ENCODE data around the gene CACNA2D3.

CACNA2D3 gene

DNA sequence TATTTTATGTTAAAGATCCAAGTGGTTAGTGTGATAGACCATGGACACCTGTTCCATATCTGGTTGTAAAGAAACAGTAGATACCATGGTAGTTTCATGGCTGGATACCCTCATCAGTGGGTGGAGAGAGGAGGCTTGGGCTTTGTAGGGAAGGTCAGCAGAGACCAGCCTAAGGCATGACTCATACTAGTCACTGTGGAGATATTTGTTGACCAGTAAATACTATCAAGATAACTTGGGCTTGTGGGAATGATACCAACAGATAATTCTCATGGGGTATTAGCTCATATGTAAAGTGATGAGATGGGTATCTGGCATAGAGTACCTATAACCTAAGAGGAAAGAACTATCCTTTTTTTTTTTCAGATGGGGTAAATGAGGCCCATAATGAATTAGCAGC, 354.5 kb downstream of the CACNA2D3 start:
- H3K4ac ChIP-seq (ENCODE audit: low read length), result no peak overlapping the region
- no peaks in the 10 kb centered on the region for H3K36me3 ChIP-seq (replicated peaks in 1 of 2; ENCODE audit: control insufficient read depth in 2 of 2, insufficient read depth in 2 of 2, low read length in 2 of 2)
- no peak overlapping the region for H2BK5ac ChIP-seq (ENCODE audit: low read length)
- no peak overlapping the region for H4K8ac ChIP-seq (ENCODE audit: low read depth, low read length)
- H2BK15ac ChIP-seq (ENCODE audit: low read length), result no peak overlapping the region
- H3K27ac ChIP-seq (replicated peaks; ENCODE audit: low read length), result no peak overlapping the region
- no peak overlapping the region for H3K9ac ChIP-seq (ENCODE audit: low read depth, low read length, poor library complexity)
- H2BK12ac ChIP-seq (ENCODE audit: low read length), result no peak overlapping the region
- H3K79me1 ChIP-seq (ENCODE audit: low read depth, low read length), result no peaks in the 10 kb centered on the region
- no peak overlapping the region for H2BK120ac ChIP-seq (ENCODE audit: low read depth, low read length)
- no peak overlapping the region for H2AFZ ChIP-seq (ENCODE audit: low read length)
- H3K4me1 ChIP-seq (ENCODE audit: control insufficient read depth in 2 of 2, insufficient read depth in 1 of 2, low read depth in 1 of 2, low read length in 2 of 2), result no peaks in the 10 kb centered on the region
- H4K91ac ChIP-seq (ENCODE audit: low read depth, low read length, poor library complexity), result no peak overlapping the region
- H3K23ac ChIP-seq (ENCODE audit: low read depth, low read length, poor library complexity), result no peak overlapping the region
- H3K4me3 ChIP-seq (ENCODE audit: low read length in 2 of 2), result no peak overlapping the region
- H2AK5ac ChIP-seq (ENCODE audit: low read depth, low read length), result no peak overlapping the region
- no peak overlapping the region for H3K18ac ChIP-seq (ENCODE audit: low read length)
- no peaks in the 10 kb centered on the region for H3K9me3 ChIP-seq (replicated peaks in 1 of 2; ENCODE audit: control insufficient read depth in 2 of 2, insufficient read depth in 1 of 2, low read depth in 1 of 2, low read length in 2 of 2)
- peaks cover 0 to 2% (median 0%) of the 10 kb centered on the region in 3 experiments for H3K27me3 ChIP-seq (ENCODE audit: control insufficient read depth in 3 of 3, insufficient read depth in 3 of 3, low read depth in 1 of 3, low read length in 3 of 3)
- no peak overlapping the region for H3K14ac ChIP-seq (ENCODE audit: low read length)
- no peak for DNase-seq (ENCODE audit: low spot score)
- H3K4me2 ChIP-seq (ENCODE audit: insufficient read depth, low read length, poor library complexity, severe bottlenecking), result no peak overlapping the region

DNA sequence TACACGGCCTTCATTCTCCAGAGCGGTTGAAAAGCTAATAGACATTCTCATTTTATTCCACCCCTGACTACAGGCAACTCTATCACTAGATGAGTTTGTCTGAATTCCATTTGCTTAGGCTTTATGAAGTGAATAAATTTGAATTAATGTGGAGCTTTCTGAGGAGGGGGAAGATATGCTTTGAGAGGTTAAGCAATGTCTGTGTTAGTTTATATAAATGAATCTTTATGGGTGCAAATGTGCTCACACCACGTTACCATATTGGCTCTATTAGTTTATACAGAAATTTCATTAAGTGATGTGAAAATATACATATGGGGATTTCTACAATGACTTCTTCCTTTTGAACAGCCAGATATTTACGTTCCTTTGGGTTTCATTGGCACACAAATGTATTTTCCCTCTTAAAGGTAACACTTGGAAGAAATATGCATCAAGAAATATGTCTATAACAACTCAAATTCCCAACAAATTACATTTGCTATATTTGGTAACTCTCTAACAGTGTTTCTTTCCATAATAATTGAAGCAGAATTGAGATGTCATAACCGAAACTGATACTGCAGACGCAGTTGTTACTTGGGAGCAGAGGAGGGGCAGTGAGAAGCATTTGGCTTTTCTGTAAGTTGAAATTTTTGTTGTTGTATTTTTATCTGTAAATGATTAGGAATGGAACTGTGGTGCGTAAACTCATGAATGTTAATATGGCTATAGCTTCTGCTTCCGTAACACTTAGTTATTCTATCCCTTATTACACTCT, 359.4 kb downstream of the CACNA2D3 start:
- Histone ChIP-seq H3K18ac (ENCODE audit: low read length) (no peak overlapping the region), H3K79me1 (ENCODE audit: low read depth, low read length) (no peaks in the 10 kb centered on the region), H3K14ac (ENCODE audit: low read length) (no peak overlapping the region), H3K27me3 (ENCODE audit: control insufficient read depth in 3 of 3, insufficient read depth in 3 of 3, low read depth in 1 of 3, low read length in 3 of 3) (no peaks in the 10 kb centered on the region), H3K4ac (ENCODE audit: low read length) (no peak overlapping the region), H2BK15ac (ENCODE audit: low read length) (no peak overlapping the region), H3K27ac (replicated peaks; ENCODE audit: low read length) (no peak overlapping the region), H2BK120ac (ENCODE audit: low read depth, low read length) (no peak overlapping the region), H3K4me2 (ENCODE audit: insufficient read depth, low read length, poor library complexity, severe bottlenecking) (no peak overlapping the region), H3K23ac (ENCODE audit: low read depth, low read length, poor library complexity) (no peak overlapping the region), H3K36me3 (replicated peaks in 1 of 2; ENCODE audit: control insufficient read depth in 2 of 2, insufficient read depth in 2 of 2, low read length in 2 of 2) (no peaks in the 10 kb centered on the region), H4K8ac (ENCODE audit: low read depth, low read length) (no peak overlapping the region), H3K4me1 (ENCODE audit: control insufficient read depth in 2 of 2, insufficient read depth in 1 of 2, low read depth in 1 of 2, low read length in 2 of 2) (peaks cover 0 to 5% of the 10 kb centered on the region in 2 donors), H2AFZ (ENCODE audit: low read length) (no peak overlapping the region), H2AK5ac (ENCODE audit: low read depth, low read length) (no peak overlapping the region), H4K91ac (ENCODE audit: low read depth, low read length, poor library complexity) (no peak overlapping the region), H2BK5ac (ENCODE audit: low read length) (no peak overlapping the region), H3K9ac (ENCODE audit: low read depth, low read length, poor library complexity) (no peak overlapping the region), H3K9me3 (replicated peaks in 1 of 2; ENCODE audit: control insufficient read depth in 2 of 2, insufficient read depth in 1 of 2, low read depth in 1 of 2, low read length in 2 of 2) (no peaks in the 10 kb centered on the region), H3K4me3 (ENCODE audit: low read length in 2 of 2) (no peak overlapping the region), H2BK12ac (ENCODE audit: low read length) (no peak overlapping the region)
- no CpG with 5 or more reads among the region's 8 CpGs for WGBS, 2 donors (ENCODE audit: extremely low coverage in 2 of 2, insufficient read length in 2 of 2, insufficient replicate concordance in 1 of 2)
- DNase-seq (ENCODE audit: low spot score), result no peak

DNA sequence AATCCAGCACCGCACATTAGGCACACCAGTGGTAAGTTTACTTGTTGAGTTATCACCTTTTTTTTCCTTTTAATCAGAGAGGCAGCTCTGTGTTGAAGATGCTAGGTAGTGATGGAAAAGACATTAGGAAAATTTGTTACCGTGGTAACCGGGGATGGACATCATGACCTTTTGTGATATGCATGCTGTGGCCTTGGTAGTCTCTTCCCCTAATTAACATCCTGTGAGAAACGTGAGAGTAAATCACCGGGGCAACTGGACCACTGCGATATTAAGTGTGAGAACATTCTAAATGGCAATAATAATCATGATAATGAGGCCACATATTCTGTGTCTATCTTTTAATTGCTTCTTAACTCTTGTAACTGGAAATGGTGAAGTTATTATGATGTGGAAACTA, 362.0 kb downstream of the CACNA2D3 start:
- H2AFZ ChIP-seq (ENCODE audit: low read length), result no peak overlapping the region
- no peak overlapping the region for H3K4me2 ChIP-seq (ENCODE audit: insufficient read depth, low read length, poor library complexity, severe bottlenecking)
- H3K18ac ChIP-seq (ENCODE audit: low read length), result no peak overlapping the region
- H3K27ac ChIP-seq (replicated peaks; ENCODE audit: low read length), result no peak overlapping the region
- no CpG with 5 or more reads among the region's 6 CpGs for WGBS, 2 donors (ENCODE audit: extremely low coverage in 2 of 2, insufficient read length in 2 of 2, insufficient replicate concordance in 1 of 2)
- no peaks in the 10 kb centered on the region for H3K79me1 ChIP-seq (ENCODE audit: low read depth, low read length)
- no peak overlapping the region for H3K14ac ChIP-seq (ENCODE audit: low read length)
- H3K4me3 ChIP-seq (ENCODE audit: low read length in 2 of 2), result no peak overlapping the region
- H3K9ac ChIP-seq (ENCODE audit: low read depth, low read length, poor library complexity), result no peak overlapping the region
- no peak overlapping the region for H4K91ac ChIP-seq (ENCODE audit: low read depth, low read length, poor library complexity)
- H2BK120ac ChIP-seq (ENCODE audit: low read depth, low read length), result no peak overlapping the region
- DNase-seq (ENCODE audit: low spot score), result no peak
- H2BK15ac ChIP-seq (ENCODE audit: low read length), result no peak overlapping the region
- H4K8ac ChIP-seq (ENCODE audit: low read depth, low read length), result no peak overlapping the region
- no peak overlapping the region for H2AK5ac ChIP-seq (ENCODE audit: low read depth, low read length)
- H3K36me3 ChIP-seq (replicated peaks in 1 of 2; ENCODE audit: control insufficient read depth in 2 of 2, insufficient read depth in 2 of 2, low read length in 2 of 2), result no peaks in the 10 kb centered on the region
- no peak overlapping the region for H3K23ac ChIP-seq (ENCODE audit: low read depth, low read length, poor library complexity)
- H3K4me1 ChIP-seq (ENCODE audit: control insufficient read depth in 2 of 2, insufficient read depth in 1 of 2, low read depth in 1 of 2, low read length in 2 of 2), result peaks cover 0 to 5% of the 10 kb centered on the region in 2 donors
- H2BK5ac ChIP-seq (ENCODE audit: low read length), result no peak overlapping the region
- H2BK12ac ChIP-seq (ENCODE audit: low read length), result no peak overlapping the region
- no peaks in the 10 kb centered on the region for H3K9me3 ChIP-seq (replicated peaks in 1 of 2; ENCODE audit: control insufficient read depth in 2 of 2, insufficient read depth in 1 of 2, low read depth in 1 of 2, low read length in 2 of 2)
- no peak overlapping the region for H3K4ac ChIP-seq (ENCODE audit: low read length)
- no peaks in the 10 kb centered on the region for H3K27me3 ChIP-seq (ENCODE audit: control insufficient read depth in 3 of 3, insufficient read depth in 3 of 3, low read depth in 1 of 3, low read length in 3 of 3)

DNA sequence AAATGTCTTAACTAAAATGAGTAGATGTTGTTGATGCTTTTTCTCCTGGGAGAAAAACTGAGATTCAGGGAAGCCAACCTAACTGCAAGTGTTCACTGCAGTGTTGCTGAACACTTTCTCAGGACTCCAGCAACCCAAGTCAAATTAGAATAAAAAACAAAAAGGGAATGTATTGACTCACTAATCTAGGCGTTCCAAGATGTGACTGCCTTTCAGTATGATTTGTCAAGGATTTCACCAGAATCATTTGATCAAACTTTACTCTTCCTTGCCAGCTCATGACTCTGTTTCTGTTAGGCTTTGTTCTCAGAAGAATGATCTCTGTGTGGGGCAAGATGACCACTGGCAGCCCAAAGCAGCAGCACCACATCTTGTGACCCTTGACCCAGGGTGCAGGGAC, 364.0 kb downstream of the CACNA2D3 start:
- no peak overlapping the region for H2BK12ac ChIP-seq (ENCODE audit: low read length)
- H3K14ac ChIP-seq (ENCODE audit: low read length), result no peak overlapping the region
- no peak overlapping the region for H2BK120ac ChIP-seq (ENCODE audit: low read depth, low read length)
- H3K4me1 ChIP-seq (ENCODE audit: control insufficient read depth in 2 of 2, insufficient read depth in 1 of 2, low read depth in 1 of 2, low read length in 2 of 2), result peaks cover 0 to 5% of the 10 kb centered on the region in 2 donors
- no peak for DNase-seq (ENCODE audit: low spot score)
- no peak overlapping the region for H3K4me3 ChIP-seq (ENCODE audit: low read length in 2 of 2)
- H3K79me1 ChIP-seq (ENCODE audit: low read depth, low read length), result no peaks in the 10 kb centered on the region
- H3K9me3 ChIP-seq (replicated peaks in 1 of 2; ENCODE audit: control insufficient read depth in 2 of 2, insufficient read depth in 1 of 2, low read depth in 1 of 2, low read length in 2 of 2), result no peaks in the 10 kb centered on the region
- no peak overlapping the region for H2BK15ac ChIP-seq (ENCODE audit: low read length)
- no peak overlapping the region for H3K9ac ChIP-seq (ENCODE audit: low read depth, low read length, poor library complexity)
- no peaks in the 10 kb centered on the region for H3K36me3 ChIP-seq (replicated peaks in 1 of 2; ENCODE audit: control insufficient read depth in 2 of 2, insufficient read depth in 2 of 2, low read length in 2 of 2)
- no peak overlapping the region for H3K4me2 ChIP-seq (ENCODE audit: insufficient read depth, low read length, poor library complexity, severe bottlenecking)
- no peak overlapping the region for H3K18ac ChIP-seq (ENCODE audit: low read length)
- H4K8ac ChIP-seq (ENCODE audit: low read depth, low read length), result no peak overlapping the region
- no peaks in the 10 kb centered on the region for H3K27me3 ChIP-seq (ENCODE audit: control insufficient read depth in 3 of 3, insufficient read depth in 3 of 3, low read depth in 1 of 3, low read length in 3 of 3)
- WGBS, 2 donors (ENCODE audit: extremely low coverage in 2 of 2, insufficient read length in 2 of 2, insufficient replicate concordance in 1 of 2), result no CpG with 5 or more reads among the region's 1 CpG
- H3K4ac ChIP-seq (ENCODE audit: low read length), result no peak overlapping the region
- H3K23ac ChIP-seq (ENCODE audit: low read depth, low read length, poor library complexity), result no peak overlapping the region
- H2BK5ac ChIP-seq (ENCODE audit: low read length), result no peak overlapping the region
- H2AFZ ChIP-seq (ENCODE audit: low read length), result no peak overlapping the region
- H3K27ac ChIP-seq (replicated peaks; ENCODE audit: low read length), result no peak overlapping the region
- H2AK5ac ChIP-seq (ENCODE audit: low read depth, low read length), result no peak overlapping the region
- no peak overlapping the region for H4K91ac ChIP-seq (ENCODE audit: low read depth, low read length, poor library complexity)

Measured in neuronal stem cell (in vitro differentiated cells).